Fibroblast of skin of scalp (primary cell): Measurements from ENCODE around the gene CD28.
"Not testable (repeated sequence)": the region's sequence is repeated elsewhere in the genome, so short reads cannot be mapped to it uniquely, and the experiment has no call there.

Source experiments
- DNase-seq: peaks from one replicate; pipeline ENCODE4 v3.0.0-alpha.2; 2013

The CD28 gene

DNA sequence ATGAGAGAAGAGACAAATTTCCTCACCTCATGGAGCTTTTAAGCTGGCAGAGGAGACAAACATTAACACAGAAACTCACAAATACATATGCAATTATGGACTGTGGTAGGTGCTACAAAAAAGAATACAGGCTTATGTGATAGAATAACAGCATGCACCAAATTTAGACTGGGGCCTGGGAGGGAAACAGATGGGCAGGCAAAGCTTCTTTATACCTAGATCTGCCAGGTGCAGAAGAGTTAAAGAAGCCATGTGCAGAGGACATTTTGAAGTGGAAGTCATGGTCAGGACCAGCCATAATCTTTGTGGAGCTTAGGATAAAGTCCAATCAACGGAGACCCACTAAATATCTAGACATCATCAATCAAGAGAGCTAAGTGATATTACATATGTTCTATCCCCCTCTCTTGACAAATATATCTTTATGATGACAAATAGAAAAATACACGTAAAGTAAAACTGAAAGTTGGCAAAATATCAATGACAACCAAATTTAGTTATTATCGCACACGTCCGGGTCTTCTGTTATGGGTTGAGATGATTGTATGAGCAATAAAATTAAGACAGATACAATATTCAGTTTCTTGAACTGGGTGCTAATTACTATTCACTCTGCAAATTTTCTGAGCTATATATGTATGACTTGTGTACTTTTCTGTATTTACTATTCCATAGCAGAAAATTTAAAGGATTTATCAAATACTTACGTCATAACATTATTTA, 44.1 kb downstream of the CD28 start:
- no peak for DNase-seq

DNA sequence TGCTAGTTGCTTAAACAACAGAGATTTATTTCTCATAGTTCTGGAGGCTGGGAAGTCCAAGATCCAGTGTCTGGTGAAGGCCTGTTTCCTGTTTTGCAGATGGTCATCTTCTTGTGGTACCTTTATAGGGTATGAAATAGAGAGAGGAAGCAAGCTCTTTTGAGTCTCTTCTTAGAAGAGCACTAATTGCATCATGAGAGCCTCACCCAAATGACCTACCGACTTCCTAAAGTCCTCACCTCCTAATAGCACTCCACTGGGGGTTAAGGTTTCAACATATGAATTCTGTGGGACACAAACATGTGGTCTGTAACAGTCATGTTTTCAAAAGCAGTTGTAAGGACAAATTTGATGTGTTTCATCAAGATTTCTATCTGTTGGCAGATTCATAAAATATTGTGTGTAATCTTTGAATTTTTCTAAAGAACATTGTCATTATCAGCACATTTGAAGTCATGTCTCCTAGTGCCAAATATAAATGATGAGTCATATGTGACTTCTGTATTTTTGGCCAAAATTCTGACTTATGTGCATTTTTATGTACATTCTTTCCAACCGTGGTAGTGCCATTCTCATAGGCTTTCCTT, 45.3 kb downstream of the CD28 start:
- peak; percentile 61 for DNase-seq

- no peak for DNase-seq
Measured at GRCh38 chr2:203756161-203756560, 49.7 kb downstream of the CD28 start.

- DNase-seq, result peak; percentile 61
Measured at GRCh38 chr2:203758841-203759689, 52.6 kb downstream of the CD28 start.

GRCh38 chr2:203759690-203760365, 53.4 kb downstream of the CD28 start:
- DNase-seq, result peak; percentile 85

DNA sequence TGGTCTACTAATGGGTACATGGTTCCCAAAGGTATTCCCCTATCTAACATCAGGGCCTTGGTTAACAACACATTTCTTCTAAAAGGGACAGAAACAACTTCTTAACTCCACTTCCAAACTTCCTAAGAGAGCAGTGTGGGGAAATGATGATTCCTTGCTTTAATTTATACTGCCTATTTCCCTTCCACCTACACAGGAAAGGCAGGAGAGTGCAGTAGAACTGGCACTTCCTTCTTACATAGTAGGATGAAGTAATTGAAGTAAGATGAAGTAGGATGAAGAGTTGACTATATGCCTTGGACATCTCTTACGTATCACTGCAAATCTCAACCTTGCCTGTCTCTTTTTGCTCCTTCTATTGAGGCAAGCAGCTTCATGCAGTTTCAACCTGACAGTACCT, 54.7 kb downstream of the CD28 start:
- no peak for DNase-seq

GRCh38 chr2:203763241-203763937, 57.0 kb downstream of the CD28 start:
- DNase-seq, result no peak

DNA sequence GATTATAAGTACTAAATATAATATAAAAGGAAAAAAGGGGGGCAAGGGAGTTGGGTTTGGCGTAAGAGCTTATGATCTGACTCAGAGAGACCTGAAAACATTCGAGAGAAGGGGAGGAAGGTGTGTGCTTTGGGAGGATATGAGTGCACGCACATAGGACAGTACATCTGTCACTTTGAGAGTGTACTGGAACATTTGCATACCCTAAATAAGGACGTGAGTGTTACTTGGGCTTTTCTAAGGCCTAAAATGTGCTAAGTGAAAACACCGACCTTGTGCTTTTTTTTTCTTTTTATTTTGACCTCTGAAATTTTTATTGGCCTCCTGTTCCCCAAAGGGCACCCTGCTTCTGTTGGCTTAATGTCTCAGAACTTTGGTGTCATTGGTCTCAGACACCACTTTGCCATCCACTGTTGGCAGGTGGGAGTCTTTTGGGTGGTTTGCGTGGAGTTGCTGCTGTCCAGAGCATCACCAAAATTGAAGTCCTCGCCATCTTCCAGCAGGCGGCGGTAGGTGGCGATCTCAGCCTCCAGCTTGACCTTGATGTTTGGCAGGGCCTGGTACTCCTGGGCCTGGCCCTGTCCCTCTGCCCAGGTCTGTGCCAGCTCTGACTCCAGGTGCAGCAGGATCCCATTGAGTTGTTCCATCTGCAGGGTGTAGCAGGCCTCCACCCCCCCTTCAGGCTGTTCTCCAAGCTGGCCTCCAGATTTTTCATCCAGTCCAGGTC, 57.7 kb downstream of the CD28 start:
- no peak for DNase-seq

- no peak for DNase-seq
Measured at GRCh38 chr2:203772456-203773165, 66.2 kb downstream of the CD28 start.

- DNase-seq, result peak; percentile 61
Measured at GRCh38 chr2:203774760-203775159, 68.3 kb downstream of the CD28 start.

- DNase-seq, result no peak
Measured at GRCh38 chr2:203775684-203776083, 69.2 kb downstream of the CD28 start.

- no peak for DNase-seq
Measured at GRCh38 chr2:203777030-203777429, 70.6 kb downstream of the CD28 start.

DNA sequence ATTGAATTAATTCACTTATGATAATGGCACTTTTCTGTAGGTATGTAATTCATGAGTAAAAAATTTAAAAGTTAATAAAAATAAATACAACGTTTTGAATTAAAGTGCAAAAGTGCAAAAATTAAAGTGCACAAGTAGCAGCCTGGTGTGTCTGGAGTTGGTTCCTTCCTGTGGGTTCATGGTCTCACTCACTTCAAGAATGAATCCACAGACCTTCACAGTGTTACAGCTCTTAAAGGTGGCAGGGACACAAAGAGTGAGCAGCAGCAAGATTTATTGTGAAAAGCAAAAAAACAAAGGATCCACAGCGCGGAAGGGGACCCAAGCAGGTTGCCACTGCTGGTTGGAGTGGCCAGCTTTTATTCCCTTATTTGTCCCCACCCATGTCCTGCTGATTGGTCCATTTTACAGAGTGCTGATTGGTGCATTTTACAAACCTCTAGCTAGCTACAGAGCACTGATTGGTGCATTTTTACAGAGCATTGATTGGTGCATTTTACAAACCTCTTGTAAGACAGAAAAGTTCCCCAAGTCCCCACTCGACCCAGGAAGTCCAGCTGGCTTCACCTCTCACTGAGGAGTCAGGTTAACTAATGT, 73.1 kb downstream of the CD28 start:
- DNase-seq, result not testable (repeated sequence)

DNA sequence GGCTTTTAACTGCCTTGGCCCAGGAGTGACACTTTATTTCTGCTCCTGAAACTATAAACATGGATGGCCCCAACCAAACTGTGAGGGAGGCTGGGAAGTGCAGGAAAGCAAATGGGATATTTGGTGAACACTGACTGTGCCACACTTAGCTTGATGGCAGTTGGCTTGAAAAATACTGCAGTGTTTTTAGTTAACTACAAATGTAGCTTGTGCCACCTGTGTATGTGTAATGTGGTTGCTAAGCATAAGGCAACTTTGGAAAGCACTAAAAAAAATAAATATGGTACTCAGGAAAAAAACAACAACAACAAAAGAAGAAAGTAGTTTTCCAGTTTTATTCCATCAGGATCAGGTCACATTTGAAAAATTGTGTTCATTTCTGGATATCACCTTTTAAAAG, 73.8 kb downstream of the CD28 start:
- DNase-seq, result no peak

DNA sequence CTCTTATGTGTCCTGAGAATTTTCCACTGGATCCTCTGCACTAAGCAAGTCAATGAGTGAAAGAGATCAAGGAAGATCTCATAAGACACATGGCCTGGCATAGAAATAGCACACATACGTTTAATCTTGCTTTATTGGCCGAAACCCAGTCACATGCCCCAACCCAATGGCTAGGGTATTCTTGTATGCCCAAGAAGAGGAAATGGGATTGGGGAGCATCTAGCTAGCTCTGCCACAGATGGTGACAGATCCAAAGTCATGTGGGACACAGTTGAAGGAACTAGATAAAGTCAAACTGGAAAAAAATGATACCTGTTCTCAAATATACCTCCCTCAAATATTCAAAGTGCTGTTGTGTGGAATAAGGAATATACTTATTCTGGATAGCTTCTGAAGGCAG, 74.7 kb downstream of the CD28 start:
- DNase-seq, result no peak

DNA sequence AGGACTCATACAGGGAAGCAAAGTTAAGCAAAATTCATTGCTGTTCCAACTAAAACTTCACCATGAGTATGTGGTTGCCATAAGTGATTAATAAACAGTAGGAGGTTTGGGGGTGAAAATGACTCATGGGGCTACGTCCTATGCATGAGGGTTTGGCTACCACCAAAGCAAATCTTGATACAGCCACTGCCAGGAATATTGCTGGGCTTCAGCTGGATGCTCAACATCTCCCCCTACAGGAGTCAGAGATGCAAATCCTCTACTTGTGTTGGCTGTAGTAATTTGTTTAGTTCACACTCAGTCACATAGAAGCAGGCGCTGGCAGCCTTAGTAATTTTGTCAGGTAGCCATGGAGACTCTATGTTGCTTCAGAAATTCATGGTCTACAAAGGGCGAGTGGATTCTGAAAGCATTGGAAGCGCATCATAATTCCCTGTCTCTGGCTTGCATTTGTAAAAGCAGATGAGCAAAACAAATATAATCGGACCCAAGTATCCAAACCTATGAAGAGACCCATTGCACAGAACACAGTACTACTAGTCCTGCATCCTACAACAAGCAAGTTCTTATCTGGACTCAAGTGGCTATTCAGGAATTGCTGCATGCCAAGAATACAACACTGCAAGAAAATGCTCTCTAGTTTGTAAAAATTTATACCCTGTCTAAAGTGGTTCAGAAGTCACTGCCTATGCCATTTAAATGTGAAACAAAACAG, 76.0 kb downstream of the CD28 start:
- peak; percentile 95 for DNase-seq

- peak; percentile 96 for DNase-seq
Measured at GRCh38 chr2:203783496-203784203, 77.2 kb downstream of the CD28 start.

GRCh38 chr2:203784710-203785270, 78.4 kb downstream of the CD28 start:
- DNase-seq, result not testable (repeated sequence)
